ENCODE measurements around the gene PUSL1.

The PUSL1 gene

DNA sequence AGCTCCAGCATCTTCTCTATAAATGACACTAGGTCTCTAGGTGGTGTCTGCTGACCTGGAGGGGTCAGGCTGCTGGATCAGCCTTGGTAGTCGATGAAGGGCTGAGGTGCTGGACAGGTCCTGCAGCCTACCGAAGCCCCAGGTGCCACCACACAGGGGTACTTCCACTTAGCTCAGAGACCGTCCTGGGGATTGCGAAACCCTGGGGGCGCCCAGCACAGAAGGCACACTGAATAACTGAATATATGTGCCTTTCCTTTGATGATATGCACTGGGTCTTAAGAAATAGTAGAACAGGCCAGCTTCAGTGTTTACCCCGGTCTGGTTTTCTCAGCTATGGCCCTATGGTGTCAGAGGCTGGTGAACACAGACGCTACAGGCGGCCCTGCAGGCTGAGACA lies 45.6 kb upstream of the PUSL1 start:
- DNase-seq (ENCODE audit: extremely low read depth, low read depth) = no peak
- TF ChIP-seq, protein P1, sequence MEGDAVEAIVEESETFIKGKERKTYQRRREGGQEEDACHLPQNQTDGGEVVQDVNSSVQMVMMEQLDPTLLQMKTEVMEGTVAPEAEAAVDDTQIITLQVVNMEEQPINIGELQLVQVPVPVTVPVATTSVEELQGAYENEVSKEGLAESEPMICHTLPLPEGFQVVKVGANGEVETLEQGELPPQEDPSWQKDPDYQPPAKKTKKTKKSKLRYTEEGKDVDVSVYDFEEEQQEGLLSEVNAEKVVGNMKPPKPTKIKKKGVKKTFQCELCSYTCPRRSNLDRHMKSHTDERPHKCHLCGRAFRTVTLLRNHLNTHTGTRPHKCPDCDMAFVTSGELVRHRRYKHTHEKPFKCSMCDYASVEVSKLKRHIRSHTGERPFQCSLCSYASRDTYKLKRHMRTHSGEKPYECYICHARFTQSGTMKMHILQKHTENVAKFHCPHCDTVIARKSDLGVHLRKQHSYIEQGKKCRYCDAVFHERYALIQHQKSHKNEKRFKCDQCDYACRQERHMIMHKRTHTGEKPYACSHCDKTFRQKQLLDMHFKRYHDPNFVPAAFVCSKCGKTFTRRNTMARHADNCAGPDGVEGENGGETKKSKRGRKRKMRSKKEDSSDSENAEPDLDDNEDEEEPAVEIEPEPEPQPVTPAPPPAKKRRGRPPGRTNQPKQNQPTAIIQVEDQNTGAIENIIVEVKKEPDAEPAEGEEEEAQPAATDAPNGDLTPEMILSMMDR (IDR thresholded peaks at IDR 0.05; ENCODE audit: low read depth, low read length, missing control alignments) = no peak
- no peak overlapping the region for H3K4me3 ChIP-seq (replicated peaks; ENCODE audit: low read depth, low read length)

DNA sequence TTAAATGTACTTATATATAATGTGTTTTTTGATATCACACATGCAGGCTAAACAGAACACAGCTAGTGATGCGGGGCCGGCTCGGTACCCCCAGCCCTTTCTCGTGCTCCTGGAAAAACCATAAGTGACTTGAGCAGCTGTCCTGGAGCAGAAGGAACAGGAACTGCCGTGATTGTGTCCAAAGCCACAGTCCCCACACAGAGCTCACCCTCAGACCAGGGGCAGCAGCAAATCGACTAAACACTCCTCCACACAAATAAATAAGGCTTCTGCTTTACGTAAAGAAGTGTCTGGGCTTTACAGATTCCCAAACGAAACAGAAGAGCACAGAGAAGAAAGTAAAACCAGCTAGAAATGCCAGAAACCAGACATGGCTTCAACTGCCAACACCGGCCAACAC lies 44.4 kb upstream of the PUSL1 start:
- H3K4me3 ChIP-seq (replicated peaks; ENCODE audit: low read depth, low read length) = no peak overlapping the region
- TF ChIP-seq, protein P1 (IDR thresholded peaks at IDR 0.05; ENCODE audit: low read depth, low read length, missing control alignments) = no peak

DNA sequence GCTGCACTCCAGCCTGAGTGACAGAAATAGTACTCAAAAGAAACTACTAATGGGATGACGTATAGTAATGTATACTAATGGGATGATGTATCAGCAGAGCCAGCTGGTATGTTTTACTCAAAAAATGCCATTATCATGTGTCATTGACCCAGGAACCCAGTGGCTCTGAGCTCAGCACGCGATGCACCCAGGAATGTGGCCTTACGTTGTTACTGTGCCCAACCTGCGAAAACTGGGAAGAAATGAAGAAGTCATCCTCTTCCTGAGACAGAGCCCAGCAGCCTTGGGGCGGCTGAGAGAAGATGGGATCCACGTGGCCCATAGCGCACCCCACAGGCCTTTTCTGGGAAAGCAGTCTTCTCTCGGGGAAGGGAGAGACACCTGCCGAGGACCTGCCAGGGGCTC lies 43.5 kb upstream of the PUSL1 start:
- H3K4me3 ChIP-seq (replicated peaks; ENCODE audit: low read depth, low read length) = no peak overlapping the region
- TF ChIP-seq, protein P1 (IDR thresholded peaks at IDR 0.05; ENCODE audit: low read depth, low read length, missing control alignments) = peak; percentile 62
- peak; percentile 97 for DNase-seq (ENCODE audit: extremely low read depth, low read depth)

More for the DNA sequence above, 44.4 kb upstream of the PUSL1 start:
- DNase-seq (ENCODE audit: extremely low read depth, low read depth) = no peak

DNA sequence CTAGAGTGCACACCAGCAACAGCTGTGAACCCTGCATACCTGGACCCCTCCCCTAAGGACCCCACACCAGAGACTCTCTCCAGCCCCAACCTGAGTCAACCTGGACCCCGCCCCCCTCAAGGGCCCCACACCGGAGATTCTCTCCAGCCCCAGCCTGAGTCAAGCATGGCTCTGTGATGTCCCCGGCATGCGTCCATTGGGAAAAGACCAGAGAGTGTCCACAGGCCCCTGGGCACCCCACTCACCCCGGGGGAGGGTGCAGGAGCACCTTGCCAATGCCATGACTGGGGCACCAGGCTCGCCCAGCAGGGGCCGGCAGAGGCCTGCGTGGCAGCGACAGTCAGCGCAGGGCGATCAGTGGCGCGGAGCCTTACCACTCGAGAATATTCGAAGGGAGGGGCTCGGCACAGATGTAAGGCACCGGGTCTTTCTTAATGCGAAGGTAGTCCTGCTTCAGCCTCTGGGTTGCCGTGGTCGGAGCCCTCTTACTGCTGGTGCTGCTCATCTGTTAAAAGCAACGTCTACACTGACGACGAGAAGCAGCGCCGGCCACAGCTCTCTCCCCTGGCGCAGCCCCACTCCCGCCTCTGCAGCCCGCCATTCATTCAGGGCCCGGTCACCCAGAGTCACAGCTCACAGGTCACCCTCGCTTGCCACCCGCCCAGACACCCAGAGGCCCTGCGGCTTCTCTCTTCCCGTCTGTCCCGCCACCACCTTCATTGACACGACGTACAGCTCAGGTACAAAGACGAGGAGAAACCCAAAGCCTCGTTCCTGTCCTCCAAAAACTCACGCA lies 40.7 kb upstream of the PUSL1 start:
- no peak for DNase-seq (ENCODE audit: extremely low read depth, low read depth)
- no peak overlapping the region for H3K4me3 ChIP-seq (replicated peaks; ENCODE audit: low read depth, low read length)
- TF ChIP-seq, protein P1 (IDR thresholded peaks at IDR 0.05; ENCODE audit: low read depth, low read length, missing control alignments) = no peak

DNA sequence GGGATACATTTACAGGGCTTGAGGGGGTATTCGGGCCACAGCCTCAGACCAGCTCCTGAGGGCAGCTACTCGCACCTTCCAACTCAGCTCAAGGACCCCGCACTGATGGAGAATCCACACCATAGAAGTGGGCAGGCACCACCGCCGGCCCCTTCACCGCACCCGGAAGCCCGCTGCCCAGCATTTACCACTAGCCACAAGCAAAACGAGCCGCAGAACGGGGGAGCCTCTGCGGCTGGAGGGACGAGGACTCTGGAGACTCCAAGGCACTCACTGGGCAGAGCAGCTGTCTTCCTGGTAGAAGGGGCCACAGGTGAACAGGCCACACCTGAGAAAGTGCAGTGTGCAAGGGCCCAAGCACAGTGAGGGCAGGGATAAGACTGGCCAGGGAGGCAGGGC lies 40.1 kb upstream of the PUSL1 start:
- no peak for DNase-seq (ENCODE audit: extremely low read depth, low read depth)
- no peak overlapping the region for H3K4me3 ChIP-seq (replicated peaks; ENCODE audit: low read depth, low read length)
- TF ChIP-seq, protein P1 (IDR thresholded peaks at IDR 0.05; ENCODE audit: low read depth, low read length, missing control alignments) = no peak

DNA sequence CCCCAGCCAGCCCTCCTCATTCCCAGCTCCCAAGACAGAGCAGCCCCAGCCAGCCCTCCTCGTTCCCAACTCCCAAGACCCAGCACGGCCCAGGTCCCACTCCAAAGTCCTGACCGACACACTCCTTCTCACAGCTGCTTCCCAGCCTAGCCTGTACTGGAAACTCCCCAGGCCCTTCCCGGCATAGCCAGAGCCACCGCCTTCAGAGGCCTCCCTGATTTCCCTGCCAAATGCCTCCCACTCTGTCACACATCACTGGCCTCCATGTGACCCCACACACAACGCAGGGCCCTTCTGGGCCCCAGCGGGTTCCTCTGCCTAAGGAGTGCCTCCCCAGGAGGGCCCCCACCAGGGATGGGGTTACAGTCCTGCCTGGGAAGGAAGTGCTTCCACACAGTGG lies 37.6 kb upstream of the PUSL1 start:
- TF ChIP-seq, protein P1 (IDR thresholded peaks at IDR 0.05; ENCODE audit: low read depth, low read length, missing control alignments) = no peak
- DNase-seq (ENCODE audit: extremely low read depth, low read depth) = no peak
- peak overlapping the region; percentile 12 for H3K4me3 ChIP-seq (replicated peaks; ENCODE audit: low read depth, low read length)

Data from HFF-Myc (cell line).